HCT116 (cell line): Measurements from ENCODE around the gene GALK1. TPM values are rescaled to one million over a fixed set of nuclear protein-coding genes. Genes with fewer than 3 reads are reported as not detected.

Source experiments
- ATAC-seq: fragments of 200-7000 bp; cut with Tn5 transposase; 2 replicates; pipeline ENCODE4 v1.9.1; 2020; ENCODE audit warnings: mild to moderate bottlenecking, moderate library complexity
- BruUV-seq: library from RNA; stranded (reverse); fragments of 400-500 nt; replicated peaks from 2 replicates; lab custom pipeline; 2021; lab: Mats Ljungman, UMichigan
- CTCF ChIA-PET: fragments of 300-600 bp; sonication (Branson Sonifier 250); formaldehyde crosslinking; loops from one replicate; lab custom pipeline; 2021; ENCODE audit warnings: antibody characterized with exemption; lab: Charles Lee
- POLR2A ChIA-PET: fragments of 300-600, 350-600 bp; sonication (Branson Sonifier 250); formaldehyde crosslinking; loops from one replicate; lab custom pipeline; 2021; ENCODE audit warnings: antibody characterized with exemption; lab: Charles Lee
- RAD21 ChIA-PET, 2 experiments: fragments of 300-600 bp; sonication (Branson Sonifier 250); formaldehyde crosslinking; loops; one replicate each; lab custom pipeline; 2023; ENCODE audit warnings: low total read pairs in 2 of 2; ENCODE audit not compliant: uncharacterized antibody in 2 of 2, unreplicated experiment in 2 of 2, low non-redundant PET in 1 of 2; lab: Charles Lee
- DNase-seq: peaks from one replicate; pipeline ENCODE4 v3.0.0-alpha.2; 2010; ENCODE audit warnings: low read depth, low spot score
- H2AFZ ChIP-seq: fragments of 200-600 bp; shearing (Covaris generic), sonication (generic); 2 replicates; pipeline ENCODE4 v1.6.1; 2017; ENCODE audit warnings: low read depth, mixed run types, mixed read lengths, antibody characterized with exemption, low read length; ENCODE audit not compliant: poor library complexity, severe bottlenecking
- H3K27ac ChIP-seq: 2 replicates; pipeline ENCODE4 v1.5.1; 2012; ENCODE audit warnings: low read depth, low read length
- H3K27me3 ChIP-seq: fragments of 200-600 bp; sonication (generic); 2 replicates; pipeline ENCODE4 v1.6.1; 2016; ENCODE audit warnings: mixed run types, low read length, mixed read lengths; ENCODE audit not compliant: insufficient read depth
- H3K36me3 ChIP-seq, 2 experiments: fragments of 200-500 bp in 1 of 2; fragments of 200-600 bp in 1 of 2; sonication (Bioruptor generic) in 1 of 2; sonication (generic) in 1 of 2; 2 replicates each; pipeline versions ENCODE4 v1.5.1 to v1.6.1; 2014 to 2016; ENCODE audit warnings: low read length in 2 of 2, inconsistent platforms in 1 of 2, mixed read lengths in 1 of 2, mixed run types in 1 of 2; ENCODE audit not compliant: insufficient read depth in 2 of 2, control insufficient read depth in 1 of 2
- H3K4me1 ChIP-seq, 2 experiments: fragments of 200-600 bp in 1 of 2; sonication (generic) in 1 of 2; 2 replicates each; pipeline versions ENCODE4 v1.5.1 to v1.6.1; 2012 to 2017; ENCODE audit warnings: low read length in 2 of 2, inconsistent platforms in 1 of 2, mild to moderate bottlenecking in 1 of 2, mixed read lengths in 1 of 2, mixed run types in 1 of 2, moderate library complexity in 1 of 2; ENCODE audit not compliant: insufficient read depth in 2 of 2, control insufficient read depth in 1 of 2
- H3K4me2 ChIP-seq: fragments of 200-600 bp; sonication (generic); 2 replicates; pipeline ENCODE4 v1.6.1; 2017; ENCODE audit warnings: mixed run types, low read length, mixed read lengths
- H3K4me3 ChIP-seq, 2 experiments: fragments of 200-600 bp in 1 of 2; sonication (generic) in 1 of 2; replicated peaks in 1 of 2; 2 replicates each; pipeline ENCODE4 v1.5.1; 2011 to 2016; ENCODE audit warnings: low read length in 2 of 2, control low read depth in 1 of 2, low read depth in 1 of 2, mild to moderate bottlenecking in 1 of 2, mixed read lengths in 1 of 2, mixed run types in 1 of 2
- H3K79me2 ChIP-seq: fragments of 200-600 bp; sonication (generic); 2 replicates; pipeline ENCODE4 v1.6.1; 2017; ENCODE audit warnings: mild to moderate bottlenecking, mixed run types, low read length, moderate library complexity, mixed read lengths; ENCODE audit not compliant: insufficient read depth
- H3K9ac ChIP-seq: fragments of 200-600 bp; sonication (generic); 2 replicates; pipeline ENCODE4 v1.6.1; 2016; ENCODE audit warnings: low read length, mixed read lengths
- H3K9me2 ChIP-seq: fragments of 200-600 bp; sonication (generic), shearing (Covaris generic); 2 replicates; pipeline ENCODE4 v1.6.1; 2017; ENCODE audit warnings: mixed run types, mild to moderate bottlenecking, moderate library complexity; ENCODE audit not compliant: insufficient read depth
- H3K9me3 ChIP-seq, 2 experiments: fragments of 200-500 bp in 1 of 2; fragments of 200-600 bp in 1 of 2; sonication (Bioruptor generic) in 1 of 2; sonication (generic) in 1 of 2; 2 replicates each; pipeline ENCODE4 v1.6.1; 2014 to 2017; ENCODE audit warnings: low read length in 2 of 2, mixed read lengths in 2 of 2, inconsistent platforms in 1 of 2, low read depth in 1 of 2, mild to moderate bottlenecking in 1 of 2, mixed run types in 1 of 2, moderate library complexity in 1 of 2; ENCODE audit not compliant: control insufficient read depth in 1 of 2, insufficient read depth in 1 of 2
- H4K20me1 ChIP-seq: fragments of 200-600 bp; sonication (generic), shearing (Covaris generic); 2 replicates; pipeline ENCODE4 v1.6.1; 2017; ENCODE audit warnings: mixed run types, mild to moderate bottlenecking, moderate library complexity; ENCODE audit not compliant: insufficient read depth
- ATF3 ChIP-seq: IDR thresholded peaks from 2 replicates; pipeline ENCODE4 v1.6.1; 2012
- CBX3 ChIP-seq: IDR thresholded peaks from 2 replicates; pipeline ENCODE4 v1.6.1; 2012; ENCODE audit warnings: low read depth
- CEBPB ChIP-seq: IDR thresholded peaks from 2 replicates; pipeline ENCODE4 v1.6.1; 2012; ENCODE audit warnings: low read depth
- CTCF ChIP-seq, 3 experiments: fragments of 200-600 bp in 1 of 3; sonication (generic) in 1 of 3; IDR thresholded peaks in 2 of 3; conservative IDR thresholded peaks in 1 of 3; 2 replicates each; pipeline ENCODE4 v1.5.1; 2012 to 2017; ENCODE audit warnings: low read depth in 2 of 3, low read length in 2 of 3, antibody characterized with exemption in 1 of 3, borderline replicate concordance in 1 of 3, control low read depth in 1 of 3, mild to moderate bottlenecking in 1 of 3, mixed read lengths in 1 of 3, mixed run types in 1 of 3, moderate library complexity in 1 of 3; ENCODE audit not compliant: insufficient read depth in 1 of 3
- EGR1 ChIP-seq: IDR thresholded peaks from 2 replicates; pipeline ENCODE4 v1.6.1; 2012; ENCODE audit warnings: low read depth
- ELF1 ChIP-seq: IDR thresholded peaks from 2 replicates; pipeline ENCODE4 v1.6.1; 2012; ENCODE audit warnings: low read depth, borderline replicate concordance
- EZH2phosphoT487 ChIP-seq: fragments of 200-600 bp; IDR thresholded peaks from 2 replicates; pipeline ENCODE4 v1.6.1; 2018; ENCODE audit warnings: antibody characterized with exemption, borderline replicate concordance
- POLR2A ChIP-seq: IDR thresholded peaks from 2 replicates; pipeline ENCODE4 v1.7.0; 2011; ENCODE audit warnings: borderline replicate concordance; ENCODE audit not compliant: insufficient read depth, insufficient read length; ENCODE audit errors: extremely low read depth
- POLR2AphosphoS5 ChIP-seq: IDR thresholded peaks from 2 replicates; pipeline ENCODE4 v1.6.1; 2011; ENCODE audit warnings: mild to moderate bottlenecking, low read depth, low read length, moderate library complexity
- RAD21 ChIP-seq: IDR thresholded peaks from 2 replicates; pipeline ENCODE4 v1.6.1; 2012; ENCODE audit warnings: low read depth, mild to moderate bottlenecking
- REST ChIP-seq: IDR thresholded peaks from 2 replicates; pipeline ENCODE4 v1.6.1; 2012; ENCODE audit warnings: low read depth
- SIN3A ChIP-seq: IDR thresholded peaks from 2 replicates; pipeline ENCODE4 v1.6.1; 2012; ENCODE audit warnings: low read depth
- SP1 ChIP-seq: IDR thresholded peaks from 2 replicates; pipeline ENCODE4 v1.6.1; 2012; ENCODE audit warnings: low read depth
- SRF ChIP-seq: IDR thresholded peaks from 2 replicates; pipeline ENCODE4 v1.6.1; 2012; ENCODE audit warnings: low read depth
- TCF7L2 ChIP-seq: IDR thresholded peaks from 2 replicates; pipeline ENCODE4 v1.7.0; 2011; ENCODE audit warnings: borderline replicate concordance, inconsistent platforms; ENCODE audit not compliant: insufficient read depth, insufficient read length; ENCODE audit errors: extremely low read depth
- YY1 ChIP-seq: IDR thresholded peaks from 2 replicates; pipeline ENCODE4 v1.6.1; 2011; ENCODE audit warnings: low read length, low read depth, moderate library complexity, mild to moderate bottlenecking; ENCODE audit not compliant: insufficient replicate concordance; ENCODE audit errors: extremely low read depth
- ZBTB33 ChIP-seq: IDR thresholded peaks from 2 replicates; pipeline ENCODE4 v1.6.1; 2011; ENCODE audit warnings: mild to moderate bottlenecking, low read length, moderate library complexity; ENCODE audit not compliant: insufficient replicate concordance; ENCODE audit errors: extremely low read depth
- ZFX ChIP-seq: fragments of 450-650 bp; IDR thresholded peaks from 2 replicates; pipeline ENCODE4 v1.6.1; 2017
- ZNF274 ChIP-seq: fragments of 200-500 bp; sonication (Bioruptor generic); IDR thresholded peaks from 2 replicates; pipeline ENCODE4 v1.6.1; 2014; ENCODE audit warnings: mild to moderate bottlenecking, low read depth, low read length, inconsistent platforms
- intact Hi-C: fragments of 100-400 bp; cut with micrococcal nuclease; formaldehyde crosslinking; loops from 2 replicates; pipeline ENCODE4 v1.10.0; 2022
- total RNA-seq: library from RNA; stranded (reverse); gene quantifications from one replicate; pipeline ENCODE4 v1.2.1, GENCODE V29; 2021; ENCODE audit not compliant: unreplicated experiment

Gene GALK1
- total RNA-seq, 1 experiment from 2014 or later: 57.8 TPM

- ChIA-PET CTCF (no interaction called here), POLR2A (interaction anchor here (1.4 kb wide), 1 partner anchor 34 kb away, joined by 3 read pairs; no protein-coding TSS in a partner anchor)
Measured at GRCh38 chr17:75814021-75814395, 49.0 kb upstream of the GALK1 start.

More at GRCh38 chr17:75814021-75814395, 49.0 kb upstream of the GALK1 start:
- Histone ChIP-seq H3K4me2 (no peak overlapping the region), H3K27ac (no peak overlapping the region), H4K20me1 (no peaks in the 10 kb centered on the region), H3K36me3 (peaks cover 19 to 32% of the 10 kb centered on the region in 2 experiments; a peak in 3 of 4 replicates)
- intact Hi-C loops: no loop called here
- BruUV-seq: no TSS peak
- no peak for TF ChIP-seq ZBTB33
- no peak for TF ChIP-seq CEBPB
- no peak for TF ChIP-seq POLR2A
- no peak for TF ChIP-seq YY1
- no peak for TF ChIP-seq TCF7L2
- no peak for TF ChIP-seq CTCF (IDR thresholded peaks at IDR 0.05 in 2 of 3, conservative IDR thresholded peaks at IDR 0.05 in 1 of 3; ENCODE audit: borderline replicate concordance in 1 of 3, insufficient read depth in 1 of 3, low read depth in 2 of 3, low read length in 2 of 3)
- TF ChIP-seq SRF: no peak
- no peak for TF ChIP-seq ELF1
- no peak for TF ChIP-seq SIN3A
- no peak for TF ChIP-seq SP1
- no peak for TF ChIP-seq ATF3
- no peak for TF ChIP-seq ZFX
- no peak for TF ChIP-seq POLR2AphosphoS5
- no peak for TF ChIP-seq RAD21
- TF ChIP-seq REST: no peak
- no peak for TF ChIP-seq EZH2phosphoT487
- TF ChIP-seq CBX3: no peak
- TF ChIP-seq EGR1: no peak
- no peak for TF ChIP-seq ZNF274
- TF ChIP-seq, all 23 proteins: peak for 0
- Histone ChIP-seq H3K27me3 (no peaks in the 10 kb centered on the region), H3K9me3 (no peaks in the 10 kb centered on the region), H3K4me3 (no peak overlapping the region), H2AFZ (no peak overlapping the region), H3K4me1 (peaks cover 0 to 5% of the 10 kb centered on the region in 2 experiments; a peak in 1 of 4 replicates), H3K9me2 (no peaks in the 10 kb centered on the region), H3K9ac (no peak overlapping the region), H3K79me2 (no peaks in the 10 kb centered on the region)
- RAD21 ChIA-PET: no interaction called here
- ATAC-seq (no peak), DNase-seq (no peak)
